HG02973 (cell line): Measurements from ENCODE around the gene CDKAL1.
A peak's percentile ranks its signal among the peaks of the same experiment; 100 is the strongest.
"Not testable (repeated sequence)": the region's sequence is repeated elsewhere in the genome, so short reads cannot be mapped to it uniquely, and the experiment has no call there.

Experiments
- ATAC-seq: cut with Tn5 transposase; IDR thresholded peaks from one replicate; pipeline ENCODE4 v1.9.1; 2021; ENCODE audit warnings: moderate library complexity; ENCODE audit not compliant: unreplicated experiment

The CDKAL1 gene

GRCh38 chr6:20632696-20633095 is 98.4 kb downstream of the CDKAL1 start:
- ATAC-seq = no peak

- ATAC-seq = no peak
Measured at GRCh38 chr6:20633566-20634340, 99.5 kb downstream of the CDKAL1 start.

- no peak for ATAC-seq
Measured at GRCh38 chr6:20639161-20639560, 104.9 kb downstream of the CDKAL1 start.

- no peak for ATAC-seq
Measured at GRCh38 chr6:20640181-20640580, 105.9 kb downstream of the CDKAL1 start.

- no peak for ATAC-seq
Measured at GRCh38 chr6:20642441-20642840, 108.2 kb downstream of the CDKAL1 start.

- ATAC-seq = no peak
Measured at GRCh38 chr6:20644667-20645370, 110.6 kb downstream of the CDKAL1 start.

- not testable (repeated sequence) for ATAC-seq
Measured at GRCh38 chr6:20645572-20645971, 111.3 kb downstream of the CDKAL1 start.

- no peak for ATAC-seq
Measured at GRCh38 chr6:20647585-20647984, 113.3 kb downstream of the CDKAL1 start.

GRCh38 chr6:20649696-20650470 is 115.6 kb downstream of the CDKAL1 start:
- not testable (repeated sequence) for ATAC-seq

- no peak for ATAC-seq
Measured at GRCh38 chr6:20652299-20653084, 118.2 kb downstream of the CDKAL1 start.

- no peak for ATAC-seq
Measured at GRCh38 chr6:20653085-20653479, 118.8 kb downstream of the CDKAL1 start.

GRCh38 chr6:20655317-20655716 is 121.1 kb downstream of the CDKAL1 start:
- no peak for ATAC-seq

GRCh38 chr6:20657274-20657800 is 123.1 kb downstream of the CDKAL1 start:
- ATAC-seq = no peak

- no peak for ATAC-seq
Measured at GRCh38 chr6:20658053-20658452, 123.8 kb downstream of the CDKAL1 start.

GRCh38 chr6:20658516-20658915 is 124.3 kb downstream of the CDKAL1 start:
- ATAC-seq = no peak

GRCh38 chr6:20660534-20660933 is 126.3 kb downstream of the CDKAL1 start:
- no peak for ATAC-seq

GRCh38 chr6:20661721-20662120 is 127.5 kb downstream of the CDKAL1 start:
- ATAC-seq = no peak

GRCh38 chr6:20664250-20664649 is 130.0 kb downstream of the CDKAL1 start:
- ATAC-seq = no peak

- ATAC-seq = no peak
Measured at GRCh38 chr6:20665290-20665689, 131.0 kb downstream of the CDKAL1 start.

- ATAC-seq = peak; percentile 93
Measured at GRCh38 chr6:20669571-20670314, 135.5 kb downstream of the CDKAL1 start.
